ENCODE measurements around the gene DPPA5. TPM values are rescaled to one million over a fixed set of nuclear protein-coding genes. Genes with fewer than 3 reads are reported as not detected.

DPPA5 gene
- total RNA-seq, 2 donors from 2014 or later, result not detected

DNA sequence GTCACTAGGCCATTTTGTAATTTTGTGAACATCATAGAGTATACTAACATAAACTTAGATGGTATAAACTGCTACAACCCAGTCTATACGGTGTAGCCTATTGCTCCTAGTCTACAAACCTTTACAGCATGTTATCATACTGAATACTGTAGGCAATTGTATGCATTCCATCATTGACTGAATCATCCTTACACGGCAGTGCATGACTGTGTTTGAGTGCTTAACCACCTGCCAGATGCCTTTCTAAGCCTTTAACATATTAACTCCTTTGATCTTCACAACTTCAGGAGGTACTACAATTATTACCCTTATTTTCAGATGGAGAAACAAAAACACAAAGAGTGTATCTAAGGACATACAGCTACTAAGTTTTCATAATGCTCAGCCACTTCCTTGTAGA lies 14.0 kb downstream of the DPPA5 start:
- H3K9me3 ChIP-seq, result no peaks in the 10 kb centered on the region
- no peak for DNase-seq (ENCODE audit: low spot score)
- TF ChIP-seq, protein P1, sequence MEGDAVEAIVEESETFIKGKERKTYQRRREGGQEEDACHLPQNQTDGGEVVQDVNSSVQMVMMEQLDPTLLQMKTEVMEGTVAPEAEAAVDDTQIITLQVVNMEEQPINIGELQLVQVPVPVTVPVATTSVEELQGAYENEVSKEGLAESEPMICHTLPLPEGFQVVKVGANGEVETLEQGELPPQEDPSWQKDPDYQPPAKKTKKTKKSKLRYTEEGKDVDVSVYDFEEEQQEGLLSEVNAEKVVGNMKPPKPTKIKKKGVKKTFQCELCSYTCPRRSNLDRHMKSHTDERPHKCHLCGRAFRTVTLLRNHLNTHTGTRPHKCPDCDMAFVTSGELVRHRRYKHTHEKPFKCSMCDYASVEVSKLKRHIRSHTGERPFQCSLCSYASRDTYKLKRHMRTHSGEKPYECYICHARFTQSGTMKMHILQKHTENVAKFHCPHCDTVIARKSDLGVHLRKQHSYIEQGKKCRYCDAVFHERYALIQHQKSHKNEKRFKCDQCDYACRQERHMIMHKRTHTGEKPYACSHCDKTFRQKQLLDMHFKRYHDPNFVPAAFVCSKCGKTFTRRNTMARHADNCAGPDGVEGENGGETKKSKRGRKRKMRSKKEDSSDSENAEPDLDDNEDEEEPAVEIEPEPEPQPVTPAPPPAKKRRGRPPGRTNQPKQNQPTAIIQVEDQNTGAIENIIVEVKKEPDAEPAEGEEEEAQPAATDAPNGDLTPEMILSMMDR (IDR thresholded peaks at IDR 0.05), result no peak
- H3K36me3 ChIP-seq, result no peaks in the 10 kb centered on the region
- H3K27ac ChIP-seq, result no peak overlapping the region
- H3K4me3 ChIP-seq, result no peak overlapping the region
- no peaks in the 10 kb centered on the region for H3K4me1 ChIP-seq
- no peaks in the 10 kb centered on the region for H3K27me3 ChIP-seq

DNA sequence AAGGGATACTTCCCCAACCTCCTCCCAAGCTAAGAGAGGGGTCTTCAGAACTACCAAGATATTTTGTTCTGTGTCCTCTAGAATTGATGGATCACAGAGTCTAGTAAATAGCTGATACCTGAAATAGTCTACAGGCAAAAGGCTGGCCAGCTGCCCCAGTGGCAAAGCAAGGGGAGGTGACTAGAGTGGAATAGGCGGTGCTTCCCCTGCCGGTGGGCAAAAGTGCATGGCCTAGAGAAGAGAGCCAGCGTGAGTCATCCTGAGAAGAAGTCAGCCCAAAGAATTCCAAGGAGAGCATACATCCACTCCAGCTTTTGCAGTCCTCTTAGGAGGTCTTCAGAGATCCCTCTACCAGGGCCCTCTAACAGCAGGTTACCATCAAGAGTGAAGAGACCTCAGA lies 14.7 kb downstream of the DPPA5 start:
- no peak for DNase-seq (ENCODE audit: low spot score)

DNA sequence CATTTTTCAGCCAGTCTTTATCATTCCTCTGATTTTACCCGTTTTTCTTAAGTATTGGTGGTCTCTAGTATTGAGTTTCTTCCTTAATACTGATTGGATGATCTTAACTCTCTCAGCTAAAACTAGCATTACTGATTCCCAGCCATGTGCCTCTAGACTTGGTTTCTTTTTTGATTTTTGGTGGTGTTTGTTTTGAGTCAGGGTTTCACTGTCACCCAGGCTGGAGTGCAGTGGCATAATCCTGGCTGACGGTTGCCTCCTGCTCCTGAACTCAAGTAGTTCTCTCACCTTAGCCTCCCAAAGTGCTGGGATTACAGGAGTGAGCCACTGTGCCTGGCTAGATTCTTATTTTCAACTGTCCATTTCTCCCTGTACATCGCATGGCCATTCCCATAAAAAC lies 24.9 kb downstream of the DPPA5 start:
- no peaks in the 10 kb centered on the region for H3K36me3 ChIP-seq
- H3K27me3 ChIP-seq, result no peaks in the 10 kb centered on the region

More for the DNA sequence above, 14.7 kb downstream of the DPPA5 start:
- Histone ChIP-seq H3K4me1 (no peaks in the 10 kb centered on the region), H3K27me3 (no peaks in the 10 kb centered on the region), H3K9me3 (no peaks in the 10 kb centered on the region), H3K4me3 (no peak overlapping the region), H3K36me3 (no peaks in the 10 kb centered on the region), H3K27ac (no peak overlapping the region)
- TF ChIP-seq, protein P1 (IDR thresholded peaks at IDR 0.05), result no peak

DNA sequence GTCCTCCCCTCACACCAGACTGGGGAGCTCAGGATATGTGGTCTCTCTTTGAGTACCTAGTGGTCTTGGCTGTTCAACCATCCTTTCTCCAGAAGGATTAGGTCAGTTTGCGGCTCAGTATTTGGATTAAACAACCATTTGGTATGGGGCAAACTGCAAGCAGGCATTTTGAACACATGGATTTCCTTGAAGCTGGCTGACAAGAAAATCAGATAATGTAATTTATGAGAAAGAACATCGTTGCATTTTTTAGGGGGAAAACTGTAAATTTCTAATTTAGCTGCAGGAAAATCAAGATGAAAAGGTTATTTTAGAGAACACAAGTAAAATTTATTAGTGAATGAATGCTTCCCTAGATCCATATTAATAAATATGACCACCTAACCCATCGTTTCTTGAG lies 25.3 kb downstream of the DPPA5 start:
- Histone ChIP-seq H3K4me3 (no peak overlapping the region), H3K36me3 (no peaks in the 10 kb centered on the region), H3K9me3 (no peaks in the 10 kb centered on the region), H3K27me3 (no peaks in the 10 kb centered on the region), H3K27ac (no peak overlapping the region), H3K4me1 (no peaks in the 10 kb centered on the region)
- DNase-seq (ENCODE audit: low spot score), result no peak
- TF ChIP-seq, protein P1 (IDR thresholded peaks at IDR 0.05), result no peak

More for the DNA sequence above, 24.9 kb downstream of the DPPA5 start:
- H3K4me3 ChIP-seq, result no peak overlapping the region
- no peak overlapping the region for H3K27ac ChIP-seq
- no peaks in the 10 kb centered on the region for H3K9me3 ChIP-seq
- no peaks in the 10 kb centered on the region for H3K4me1 ChIP-seq
- TF ChIP-seq, protein P1 (IDR thresholded peaks at IDR 0.05), result no peak
- DNase-seq (ENCODE audit: low spot score), result no peak

DNA sequence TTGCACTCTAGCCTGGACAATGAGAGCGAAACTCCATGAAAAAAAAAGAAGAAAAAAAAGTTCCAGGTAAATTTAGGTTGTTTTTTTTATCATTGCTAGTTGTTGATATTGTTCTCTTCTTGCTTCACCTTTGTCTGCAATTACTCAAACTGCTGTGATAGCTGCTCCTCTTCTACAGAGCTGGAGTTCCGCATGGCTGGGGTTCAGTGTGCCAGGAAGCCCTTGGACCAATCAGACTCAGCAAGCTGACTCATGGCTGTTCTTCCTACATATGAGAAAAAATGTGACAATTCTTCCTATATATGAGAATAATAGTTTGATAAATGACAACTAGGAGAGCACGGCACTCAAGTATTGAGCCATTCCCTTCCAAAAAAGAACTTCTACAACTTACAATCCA lies 28.4 kb downstream of the DPPA5 start:
- H3K27ac ChIP-seq, result no peak overlapping the region
- no peak overlapping the region for H3K4me3 ChIP-seq

DNA sequence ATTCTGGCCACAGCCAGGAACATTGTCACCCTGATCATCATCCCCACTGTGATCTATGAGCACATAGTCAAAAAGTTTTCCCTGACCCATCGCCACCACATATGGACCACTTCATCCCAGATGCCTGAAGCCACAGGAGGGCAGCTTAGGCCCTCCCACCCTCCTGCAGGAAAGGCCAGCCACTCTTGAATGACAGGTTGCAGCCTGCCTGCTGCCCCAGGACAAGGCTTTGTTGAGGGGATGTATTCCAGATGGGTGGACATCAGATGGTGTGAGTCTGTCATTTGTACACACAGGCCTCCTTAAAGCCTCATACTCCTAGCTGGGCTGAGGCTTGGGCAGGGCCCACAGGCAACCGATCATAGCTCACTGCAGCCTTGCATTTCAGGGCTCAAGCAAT lies 30.8 kb downstream of the DPPA5 start:
- no peaks in the 10 kb centered on the region for H3K27me3 ChIP-seq
- no peak overlapping the region for H3K27ac ChIP-seq
- H3K4me1 ChIP-seq, result no peaks in the 10 kb centered on the region
- no peaks in the 10 kb centered on the region for H3K36me3 ChIP-seq
- DNase-seq (ENCODE audit: low spot score), result no peak
- H3K4me3 ChIP-seq, result no peak overlapping the region
- H3K9me3 ChIP-seq, result peaks cover 0 to 18% of the 10 kb centered on the region in 2 donors
- TF ChIP-seq, protein P1 (IDR thresholded peaks at IDR 0.05), result no peak

More for the DNA sequence above, 28.4 kb downstream of the DPPA5 start:
- Histone ChIP-seq H3K9me3 (no peaks in the 10 kb centered on the region), H3K27me3 (no peaks in the 10 kb centered on the region), H3K36me3 (no peaks in the 10 kb centered on the region), H3K4me1 (no peaks in the 10 kb centered on the region)
- DNase-seq (ENCODE audit: low spot score), result no peak
- TF ChIP-seq, protein P1 (IDR thresholded peaks at IDR 0.05), result no peak

All from right atrium auricular region (tissue), 2 donors.